ENCODE data around the gene OSBPL2. TPM values are rescaled to one million over a fixed set of nuclear protein-coding genes. Genes with fewer than 3 reads are reported as not detected.

The OSBPL2 gene
- total RNA-seq, 1 donor from 2014 or later: 25.0 TPM

GRCh38 chr20:62246872-62247652 lies 8.7 kb downstream of the OSBPL2 start:
- H3K4me3 ChIP-seq: no peak overlapping the region
- peaks cover 9 to 36% of the 10 kb centered on the region in 2 donors for H3K4me1 ChIP-seq
- no peak for TF ChIP-seq CTCF (IDR thresholded peaks at IDR 0.05)
- intact Hi-C loops (cut with DNase I): no loop called here
- peak overlapping the region; percentile 74 to 92 for H3K27ac ChIP-seq
- DNase-seq (ENCODE audit: low spot score in 2 of 2): no peak
- no peaks in the 10 kb centered on the region for H3K9me3 ChIP-seq
- peaks cover 0 to 10% of the 10 kb centered on the region in 2 donors for H3K36me3 ChIP-seq
- no peaks in the 10 kb centered on the region for H3K27me3 ChIP-seq

GRCh38 chr20:62248890-62249560 lies 10.7 kb downstream of the OSBPL2 start:
- Histone ChIP-seq H3K27ac (no peak overlapping the region), H3K4me3 (no peak overlapping the region)
- intact Hi-C loops (cut with DNase I): no loop called here

GRCh38 chr20:62252342-62252966 lies 14.1 kb downstream of the OSBPL2 start:
- no peak for DNase-seq (ENCODE audit: low spot score in 2 of 2)
- H3K36me3 ChIP-seq: peaks cover 13 to 16% of the 10 kb centered on the region in 2 donors
- no peak overlapping the region for H3K4me3 ChIP-seq
- intact Hi-C loops (cut with DNase I): no loop called here
- no peaks in the 10 kb centered on the region for H3K27me3 ChIP-seq
- no peaks in the 10 kb centered on the region for H3K9me3 ChIP-seq
- peaks cover 0 to 7% of the 10 kb centered on the region in 2 donors for H3K4me1 ChIP-seq
- TF ChIP-seq CTCF (IDR thresholded peaks at IDR 0.05): no peak
- H3K27ac ChIP-seq: no peak overlapping the region

More at GRCh38 chr20:62248890-62249560, 10.7 kb downstream of the OSBPL2 start:
- Histone ChIP-seq H3K36me3 (no peaks in the 10 kb centered on the region), H3K27me3 (no peaks in the 10 kb centered on the region), H3K9me3 (no peaks in the 10 kb centered on the region), H3K4me1 (peaks cover 9 to 36% of the 10 kb centered on the region in 2 donors)
- TF ChIP-seq CTCF (IDR thresholded peaks at IDR 0.05): no peak
- no peak for DNase-seq (ENCODE audit: low spot score in 2 of 2)

- H3K4me3 ChIP-seq: no peak overlapping the region
Observed at GRCh38 chr20:62253398-62253797, 15.1 kb downstream of the OSBPL2 start.

More at GRCh38 chr20:62253398-62253797, 15.1 kb downstream of the OSBPL2 start:
- no peak for DNase-seq (ENCODE audit: low spot score in 2 of 2)
- Histone ChIP-seq H3K9me3 (no peaks in the 10 kb centered on the region), H3K27ac (no peak overlapping the region), H3K27me3 (no peaks in the 10 kb centered on the region), H3K36me3 (peaks cover 14 to 17% of the 10 kb centered on the region in 2 donors), H3K4me1 (peaks cover 0 to 7% of the 10 kb centered on the region in 2 donors)
- intact Hi-C loops (cut with DNase I): no loop called here
- TF ChIP-seq CTCF (IDR thresholded peaks at IDR 0.05): no peak
